Measurements from ENCODE around the gene SAMD13. TPM values are rescaled to one million over a fixed set of nuclear protein-coding genes. Genes with fewer than 3 reads are reported as not detected.

Gene SAMD13

Small RNAs within 50 kb of the gene (small RNA-seq; reads per million reads assigned to genes)
- not detected for gene RF00410
